8988T (cell line): Measurements from ENCODE around the gene SLC28A1.

ENCODE experiments used
- DNase-seq: peaks from one replicate; pipeline ENCODE4 v3.0.0; 2011

Gene SLC28A1

GRCh38 chr15:84886211-84886983 lies 1.9 kb downstream of the SLC28A1 start:
- DNase-seq: no peak

GRCh38 chr15:84886984-84887299 lies 2.5 kb downstream of the SLC28A1 start:
- no peak for DNase-seq

- no peak for DNase-seq
These were observed 3.5 kb downstream of the SLC28A1 start for GRCh38 chr15:84887938-84888337.

- no peak for DNase-seq
These were observed 4.2 kb downstream of the SLC28A1 start for GRCh38 chr15:84888639-84889038.

GRCh38 chr15:84889313-84889990 lies 5.0 kb downstream of the SLC28A1 start:
- DNase-seq: no peak

GRCh38 chr15:84889991-84890669 lies 5.7 kb downstream of the SLC28A1 start:
- no peak for DNase-seq

GRCh38 chr15:84890670-84891162 lies 6.3 kb downstream of the SLC28A1 start:
- DNase-seq: no peak

GRCh38 chr15:84891339-84891738 lies 6.9 kb downstream of the SLC28A1 start:
- DNase-seq: no peak

- no peak for DNase-seq
These were observed 8.4 kb downstream of the SLC28A1 start for GRCh38 chr15:84892786-84893307.

GRCh38 chr15:84893607-84894006 lies 9.1 kb downstream of the SLC28A1 start:
- DNase-seq: no peak

GRCh38 chr15:84894736-84895425 lies 10.4 kb downstream of the SLC28A1 start:
- no peak for DNase-seq

GRCh38 chr15:84898761-84899160 lies 14.3 kb downstream of the SLC28A1 start:
- DNase-seq: no peak

GRCh38 chr15:84899750-84900149 lies 15.3 kb downstream of the SLC28A1 start:
- DNase-seq: no peak

- no peak for DNase-seq
These were observed 17.1 kb downstream of the SLC28A1 start for GRCh38 chr15:84901540-84901939.

- no peak for DNase-seq
These were observed 19.3 kb downstream of the SLC28A1 start for GRCh38 chr15:84903751-84904150.

GRCh38 chr15:84904419-84904818 lies 20.0 kb downstream of the SLC28A1 start:
- no peak for DNase-seq

- no peak for DNase-seq
These were observed 20.8 kb downstream of the SLC28A1 start for GRCh38 chr15:84905016-84905916.

- DNase-seq: no peak
These were observed 23.3 kb downstream of the SLC28A1 start for GRCh38 chr15:84907731-84908130.

- DNase-seq: no peak
These were observed 24.1 kb downstream of the SLC28A1 start for GRCh38 chr15:84908564-84908963.

GRCh38 chr15:84909029-84909428 lies 24.6 kb downstream of the SLC28A1 start:
- DNase-seq: no peak

- no peak for DNase-seq
These were observed 25.3 kb downstream of the SLC28A1 start for GRCh38 chr15:84909782-84910181.
